ENCODE data around the gene RXFP3. TPM values are rescaled to one million over a fixed set of nuclear protein-coding genes. Genes with fewer than 3 reads are reported as not detected.
"Not testable (repeated sequence)": the region's sequence is repeated elsewhere in the genome, so short reads cannot be mapped to it uniquely, and the experiment has no call there.

RXFP3 gene
- total RNA-seq, 2 experiments from 2014 or later, result not detected

- H3K4me3 Mint-ChIP-seq; H3K27me3 Mint-ChIP-seq (ENCODE audit: low read depth); ATAC-seq; H3K27ac Mint-ChIP-seq; CTCF ChIA-PET; H3K4me1 Mint-ChIP-seq (ENCODE audit: low read depth); POLR2A ChIA-PET; H3K36me3 Mint-ChIP-seq (ENCODE audit: low read depth); DNase-seq: not testable (repeated sequence)
- peaks cover 35% of the 10 kb centered on the region for H3K9me3 Mint-ChIP-seq (ENCODE audit: insufficient read depth)
Measured at GRCh38 chr5:33906248-33906647, 29.9 kb upstream of the RXFP3 start.

GRCh38 chr5:33914844-33915243 lies 21.3 kb upstream of the RXFP3 start:
- H3K27ac Mint-ChIP-seq; H3K4me1 Mint-ChIP-seq (ENCODE audit: low read depth); POLR2A ChIA-PET; H3K27me3 Mint-ChIP-seq (ENCODE audit: low read depth); H3K36me3 Mint-ChIP-seq (ENCODE audit: low read depth); CTCF ChIA-PET; DNase-seq; H3K4me3 Mint-ChIP-seq; ATAC-seq: not testable (repeated sequence)
- peaks cover 13% of the 10 kb centered on the region for H3K9me3 Mint-ChIP-seq (ENCODE audit: insufficient read depth)

- Mint-ChIP-seq H3K9me3 (ENCODE audit: insufficient read depth) (peaks cover 12% of the 10 kb centered on the region), H3K36me3 (ENCODE audit: low read depth) (no peaks in the 10 kb centered on the region), H3K4me1 (ENCODE audit: low read depth) (no peaks in the 10 kb centered on the region), H3K27ac (no peak overlapping the region), H3K27me3 (ENCODE audit: low read depth) (peaks cover 5% of the 10 kb centered on the region), H3K4me3 (no peak overlapping the region)
- DNase-seq (no peak), ATAC-seq (no peak)
- ChIA-PET POLR2A (no interaction called here), CTCF (interaction anchor here (0.8 to 1.4 kb wide), 3 partner anchors 10 to 14 kb away, joined by 3 read pairs; no protein-coding TSS in a partner anchor)
Measured at GRCh38 chr5:33921002-33921401, 15.2 kb upstream of the RXFP3 start.

GRCh38 chr5:33925278-33925677 lies 10.9 kb upstream of the RXFP3 start:
- no peak overlapping the region for H3K4me3 Mint-ChIP-seq
- H3K27me3 Mint-ChIP-seq (ENCODE audit: low read depth), result peaks cover 5% of the 10 kb centered on the region
- ATAC-seq (no peak), DNase-seq (no peak)
- POLR2A ChIA-PET, result no interaction called here
- CTCF ChIA-PET, result no interaction called here
- H3K36me3 Mint-ChIP-seq (ENCODE audit: low read depth), result no peaks in the 10 kb centered on the region
- no peaks in the 10 kb centered on the region for H3K9me3 Mint-ChIP-seq (ENCODE audit: insufficient read depth)
- no peaks in the 10 kb centered on the region for H3K4me1 Mint-ChIP-seq (ENCODE audit: low read depth)
- H3K27ac Mint-ChIP-seq, result no peak overlapping the region

- POLR2A ChIA-PET, result no interaction called here
- no peak for DNase-seq
- Mint-ChIP-seq H3K4me1 (ENCODE audit: low read depth) (no peaks in the 10 kb centered on the region), H3K36me3 (ENCODE audit: low read depth) (no peaks in the 10 kb centered on the region), H3K4me3 (no peak overlapping the region), H3K27ac (no peak overlapping the region), H3K27me3 (ENCODE audit: low read depth) (peaks cover 10% of the 10 kb centered on the region), H3K9me3 (ENCODE audit: insufficient read depth) (no peaks in the 10 kb centered on the region)
- CTCF ChIA-PET, result no interaction called here
- no peak for ATAC-seq
Measured at GRCh38 chr5:33927685-33928084, 8.5 kb upstream of the RXFP3 start.

GRCh38 chr5:33928283-33928682 lies 7.9 kb upstream of the RXFP3 start:
- POLR2A ChIA-PET, result no interaction called here
- Mint-ChIP-seq H3K4me1 (ENCODE audit: low read depth) (no peaks in the 10 kb centered on the region), H3K27ac (no peak overlapping the region), H3K9me3 (ENCODE audit: insufficient read depth) (no peaks in the 10 kb centered on the region), H3K36me3 (ENCODE audit: low read depth) (no peaks in the 10 kb centered on the region), H3K4me3 (no peak overlapping the region), H3K27me3 (ENCODE audit: low read depth) (peaks cover 12% of the 10 kb centered on the region)
- ATAC-seq (no peak), DNase-seq (no peak)
- CTCF ChIA-PET, result no interaction called here

GRCh38 chr5:33929925-33930690 lies 6.1 kb upstream of the RXFP3 start:
- Mint-ChIP-seq H3K27me3 (ENCODE audit: low read depth) (peaks cover 9% of the 10 kb centered on the region), H3K9me3 (ENCODE audit: insufficient read depth) (no peaks in the 10 kb centered on the region), H3K27ac (no peak overlapping the region), H3K36me3 (ENCODE audit: low read depth) (no peaks in the 10 kb centered on the region), H3K4me3 (no peak overlapping the region), H3K4me1 (ENCODE audit: low read depth) (no peaks in the 10 kb centered on the region)
- DNase-seq, result no peak
- ATAC-seq, result no peak
- CTCF ChIA-PET, result no interaction called here
- POLR2A ChIA-PET, result no interaction called here

- no peaks in the 10 kb centered on the region for H3K36me3 Mint-ChIP-seq (ENCODE audit: low read depth)
- H3K27ac Mint-ChIP-seq, result no peak overlapping the region
- ChIA-PET CTCF (interaction anchor here (1.3 kb wide), 1 partner anchor 344 kb away, joined by 3 read pairs; no protein-coding TSS in a partner anchor), POLR2A (no interaction called here)
- no peak for DNase-seq
- no peak for ATAC-seq
- H3K4me3 Mint-ChIP-seq, result no peak overlapping the region
- no peaks in the 10 kb centered on the region for H3K4me1 Mint-ChIP-seq (ENCODE audit: low read depth)
- no peaks in the 10 kb centered on the region for H3K9me3 Mint-ChIP-seq (ENCODE audit: insufficient read depth)
- H3K27me3 Mint-ChIP-seq (ENCODE audit: low read depth), result peaks cover 19% of the 10 kb centered on the region
Measured at GRCh38 chr5:33931136-33931535, 5.0 kb upstream of the RXFP3 start.

GRCh38 chr5:33933723-33934169 lies 2.4 kb upstream of the RXFP3 start:
- Mint-ChIP-seq H3K9me3 (ENCODE audit: insufficient read depth) (no peaks in the 10 kb centered on the region), H3K4me1 (ENCODE audit: low read depth) (no peaks in the 10 kb centered on the region), H3K27me3 (ENCODE audit: low read depth) (peaks cover 37% of the 10 kb centered on the region), H3K4me3 (no peak overlapping the region), H3K27ac (no peak overlapping the region), H3K36me3 (ENCODE audit: low read depth) (no peaks in the 10 kb centered on the region)
- CTCF ChIA-PET, result interaction anchor here (0.7 to 3.2 kb wide), 9 partner anchors 10 to 512 kb away, joined by 4 to 31 read pairs (median 6); partner anchors contain the start of gene ADAMTS12
- DNase-seq (no peak), ATAC-seq (no peak)
- POLR2A ChIA-PET, result no interaction called here

GRCh38 chr5:33934176-33934575 lies 2.0 kb upstream of the RXFP3 start:
- no peak for ATAC-seq
- POLR2A ChIA-PET, result no interaction called here
- H3K27me3 Mint-ChIP-seq (ENCODE audit: low read depth), result peaks cover 40% of the 10 kb centered on the region

GRCh38 chr5:33936004-33936380 lies 194 bp upstream of the RXFP3 start:
- no peak overlapping the region for H3K27ac Mint-ChIP-seq
- H3K4me1 Mint-ChIP-seq (ENCODE audit: low read depth), result no peaks in the 10 kb centered on the region
- ATAC-seq, result peak; percentile 82
- H3K4me3 Mint-ChIP-seq, result no peak overlapping the region
- DNase-seq, result peak; percentile 65
- ChIA-PET POLR2A (no interaction called here), CTCF (interaction anchor here (1.2 to 3.2 kb wide), 12 partner anchors 10 to 500 kb away, joined by 3 to 31 read pairs (median 6); no protein-coding TSS in a partner anchor)
- H3K27me3 Mint-ChIP-seq (ENCODE audit: low read depth), result peaks cover 53% of the 10 kb centered on the region
- H3K36me3 Mint-ChIP-seq (ENCODE audit: low read depth), result no peaks in the 10 kb centered on the region
- no peaks in the 10 kb centered on the region for H3K9me3 Mint-ChIP-seq (ENCODE audit: insufficient read depth)

More at GRCh38 chr5:33934176-33934575, 2.0 kb upstream of the RXFP3 start:
- H3K9me3 Mint-ChIP-seq (ENCODE audit: insufficient read depth), result no peaks in the 10 kb centered on the region
- H3K4me3 Mint-ChIP-seq, result no peak overlapping the region
- CTCF ChIA-PET, result interaction anchor here (0.7 to 3.2 kb wide), 15 partner anchors 11 to 512 kb away, joined by 3 to 31 read pairs (median 6); partner anchors contain the start of gene ADAMTS12
- H3K36me3 Mint-ChIP-seq (ENCODE audit: low read depth), result no peaks in the 10 kb centered on the region
- no peak for DNase-seq
- no peak overlapping the region for H3K27ac Mint-ChIP-seq
- no peaks in the 10 kb centered on the region for H3K4me1 Mint-ChIP-seq (ENCODE audit: low read depth)

- POLR2A ChIA-PET, result no interaction called here
- no peak for DNase-seq
- peaks cover 48% of the 10 kb centered on the region for H3K27me3 Mint-ChIP-seq (ENCODE audit: low read depth)
- CTCF ChIA-PET, result interaction anchor here (3.2 kb wide), 1 partner anchor 33 kb away, joined by 25 read pairs; no protein-coding TSS in a partner anchor
- H3K4me1 Mint-ChIP-seq (ENCODE audit: low read depth), result no peaks in the 10 kb centered on the region
- ATAC-seq, result no peak
- no peaks in the 10 kb centered on the region for H3K36me3 Mint-ChIP-seq (ENCODE audit: low read depth)
- no peak overlapping the region for H3K27ac Mint-ChIP-seq
- H3K4me3 Mint-ChIP-seq, result no peak overlapping the region
- no peaks in the 10 kb centered on the region for H3K9me3 Mint-ChIP-seq (ENCODE audit: insufficient read depth)
Measured at GRCh38 chr5:33937017-33937706, 976 bp downstream of the RXFP3 start.

All from activated CD8-positive, alpha-beta T cell treated with anti-CD3 and anti-CD28 coated beads, Interleukin-2, amount 10 ng/mL, durations not matched to agents 7 days and 5 days (primary cell).